ENCODE results near the gene KCNK16. TPM values are rescaled to one million over a fixed set of nuclear protein-coding genes. Genes with fewer than 3 reads are reported as not detected.

KCNK16 gene
- total RNA-seq, 3 donors from 2014 or later, result not detected

DNA sequence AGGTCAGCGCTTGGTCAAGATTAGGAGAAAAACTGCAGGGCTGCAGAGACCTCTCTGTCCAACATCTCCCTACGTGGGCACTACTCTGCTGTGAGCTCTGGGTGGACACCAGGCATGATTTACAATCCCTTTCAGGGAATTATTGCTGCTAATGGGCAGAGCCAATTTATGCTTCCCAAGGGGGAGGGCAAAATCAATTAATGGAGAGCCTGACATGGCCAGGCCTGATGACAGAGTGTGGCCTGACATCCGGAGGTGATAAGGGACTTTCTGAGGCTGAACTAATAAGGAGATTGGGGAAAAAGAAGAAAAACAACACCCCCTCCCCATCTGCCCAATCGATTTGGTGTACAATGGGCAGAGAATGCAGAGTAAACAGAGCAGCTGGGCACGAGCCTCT, 5.0 kb upstream of the KCNK16 start:
- DNase-seq (ENCODE audit: low spot score in 2 of 2), result no peak
- H3K4me1 ChIP-seq, result no peaks in the 10 kb centered on the region
- H3K27me3 ChIP-seq, result no peaks in the 10 kb centered on the region
- H3K4me3 ChIP-seq, result no peak overlapping the region
- H3K27ac ChIP-seq, result no peak overlapping the region
- H3K36me3 ChIP-seq, result no peaks in the 10 kb centered on the region
- intact Hi-C loops (cut with DNase I; ENCODE audit: low total_unique reads), result no loop called here
- no peak for TF ChIP-seq POLR2AphosphoS5 (IDR thresholded peaks at IDR 0.05)
- TF ChIP-seq, protein P1, sequence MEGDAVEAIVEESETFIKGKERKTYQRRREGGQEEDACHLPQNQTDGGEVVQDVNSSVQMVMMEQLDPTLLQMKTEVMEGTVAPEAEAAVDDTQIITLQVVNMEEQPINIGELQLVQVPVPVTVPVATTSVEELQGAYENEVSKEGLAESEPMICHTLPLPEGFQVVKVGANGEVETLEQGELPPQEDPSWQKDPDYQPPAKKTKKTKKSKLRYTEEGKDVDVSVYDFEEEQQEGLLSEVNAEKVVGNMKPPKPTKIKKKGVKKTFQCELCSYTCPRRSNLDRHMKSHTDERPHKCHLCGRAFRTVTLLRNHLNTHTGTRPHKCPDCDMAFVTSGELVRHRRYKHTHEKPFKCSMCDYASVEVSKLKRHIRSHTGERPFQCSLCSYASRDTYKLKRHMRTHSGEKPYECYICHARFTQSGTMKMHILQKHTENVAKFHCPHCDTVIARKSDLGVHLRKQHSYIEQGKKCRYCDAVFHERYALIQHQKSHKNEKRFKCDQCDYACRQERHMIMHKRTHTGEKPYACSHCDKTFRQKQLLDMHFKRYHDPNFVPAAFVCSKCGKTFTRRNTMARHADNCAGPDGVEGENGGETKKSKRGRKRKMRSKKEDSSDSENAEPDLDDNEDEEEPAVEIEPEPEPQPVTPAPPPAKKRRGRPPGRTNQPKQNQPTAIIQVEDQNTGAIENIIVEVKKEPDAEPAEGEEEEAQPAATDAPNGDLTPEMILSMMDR (IDR thresholded peaks at IDR 0.05), result no peak
- no peak for TF ChIP-seq POLR2A (IDR thresholded peaks at IDR 0.05)
- no peaks in the 10 kb centered on the region for H3K9me3 ChIP-seq

DNA sequence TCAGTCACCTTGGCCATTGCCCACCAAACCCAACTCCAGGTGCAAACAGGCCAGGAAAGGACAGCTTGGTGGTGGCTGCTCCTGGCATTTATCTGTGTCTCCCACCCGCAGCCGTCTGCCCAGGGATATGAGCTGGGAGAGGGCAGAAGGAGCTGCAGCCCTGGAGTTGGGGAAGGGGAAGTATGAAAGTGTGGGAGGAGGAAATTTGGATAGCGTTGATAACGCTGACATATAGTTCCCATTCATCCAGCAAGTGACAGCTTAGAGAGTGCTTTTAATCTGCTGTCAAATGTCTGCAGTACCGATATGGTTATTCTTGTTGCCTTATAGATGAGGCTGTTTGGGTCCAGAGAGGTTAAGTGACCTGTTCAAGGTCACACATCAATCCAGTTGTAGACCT, 741 bp downstream of the KCNK16 start:
- no peaks in the 10 kb centered on the region for H3K9me3 ChIP-seq
- intact Hi-C loops (cut with DNase I; ENCODE audit: low total_unique reads), result no loop called here
- H3K27ac ChIP-seq, result no peak overlapping the region
- H3K27me3 ChIP-seq, result no peaks in the 10 kb centered on the region
- H3K4me3 ChIP-seq, result no peak overlapping the region
- H3K36me3 ChIP-seq, result no peaks in the 10 kb centered on the region
- DNase-seq (ENCODE audit: low spot score in 2 of 2), result no peak
- no peaks in the 10 kb centered on the region for H3K4me1 ChIP-seq
- TF ChIP-seq POLR2A (IDR thresholded peaks at IDR 0.05) (no peak), POLR2AphosphoS5 (IDR thresholded peaks at IDR 0.05) (no peak)
- TF ChIP-seq, protein P1 (IDR thresholded peaks at IDR 0.05), result no peak

DNA sequence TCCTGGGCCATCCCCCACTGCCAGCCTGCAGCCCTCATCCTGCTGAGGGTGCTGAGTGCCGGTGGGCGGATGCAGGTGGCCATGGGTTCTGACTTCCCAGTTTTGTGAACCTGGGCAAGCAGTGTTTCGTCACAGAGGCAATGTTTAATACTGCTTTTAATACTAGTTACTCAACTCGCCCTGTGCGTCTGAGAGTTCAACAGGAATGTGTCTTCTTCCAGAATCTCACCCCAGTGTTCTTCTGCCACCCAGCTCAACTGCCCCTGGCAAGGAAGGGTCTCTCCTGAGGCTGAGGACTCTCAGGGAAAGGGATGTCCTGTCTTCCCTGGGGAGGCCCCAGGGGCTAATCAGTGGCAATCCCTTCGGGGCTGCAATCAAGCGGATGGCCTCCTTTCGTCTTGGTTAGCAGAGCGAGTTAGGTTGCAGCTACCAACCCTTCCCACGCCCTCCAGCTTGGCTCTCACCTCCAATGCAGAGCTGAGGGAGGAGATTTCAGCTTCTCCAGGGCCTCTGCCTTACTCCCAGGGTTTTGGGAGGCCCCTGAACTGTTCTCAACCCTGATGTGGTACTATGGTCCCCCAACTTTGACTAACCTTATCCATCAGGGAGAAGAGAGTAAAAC, 2.0 kb downstream of the KCNK16 start:
- no peak overlapping the region for H3K4me3 ChIP-seq
- no peak for DNase-seq (ENCODE audit: low spot score in 2 of 2)

GRCh38 chr6:39319621-39320362, 2.7 kb downstream of the KCNK16 start:
- no peak overlapping the region for H3K27ac ChIP-seq
- intact Hi-C loops (cut with DNase I; ENCODE audit: low total_unique reads), result loop anchor here (5.0 kb wide), 1 partner anchor 1067 kb away; no protein-coding TSS in a partner anchor
- H3K27me3 ChIP-seq, result peaks cover 0 to 3% of the 10 kb centered on the region in 2 donors
- H3K4me1 ChIP-seq, result no peaks in the 10 kb centered on the region
- no peaks in the 10 kb centered on the region for H3K36me3 ChIP-seq
- DNase-seq (ENCODE audit: low spot score in 2 of 2), result no peak
- no peak for TF ChIP-seq POLR2AphosphoS5 (IDR thresholded peaks at IDR 0.05)
- TF ChIP-seq POLR2A (IDR thresholded peaks at IDR 0.05), result no peak
- TF ChIP-seq, protein P1 (IDR thresholded peaks at IDR 0.05), result no peak
- no peak overlapping the region for H3K4me3 ChIP-seq
- no peaks in the 10 kb centered on the region for H3K9me3 ChIP-seq

More for the DNA sequence above, 2.0 kb downstream of the KCNK16 start:
- Histone ChIP-seq H3K9me3 (no peaks in the 10 kb centered on the region), H3K4me1 (no peaks in the 10 kb centered on the region), H3K36me3 (no peaks in the 10 kb centered on the region), H3K27ac (no peak overlapping the region), H3K27me3 (no peaks in the 10 kb centered on the region)
- TF ChIP-seq POLR2A (IDR thresholded peaks at IDR 0.05), result no peak
- no peak for TF ChIP-seq POLR2AphosphoS5 (IDR thresholded peaks at IDR 0.05)
- TF ChIP-seq, protein P1 (IDR thresholded peaks at IDR 0.05), result no peak
- intact Hi-C loops (cut with DNase I; ENCODE audit: low total_unique reads), result no loop called here

DNA sequence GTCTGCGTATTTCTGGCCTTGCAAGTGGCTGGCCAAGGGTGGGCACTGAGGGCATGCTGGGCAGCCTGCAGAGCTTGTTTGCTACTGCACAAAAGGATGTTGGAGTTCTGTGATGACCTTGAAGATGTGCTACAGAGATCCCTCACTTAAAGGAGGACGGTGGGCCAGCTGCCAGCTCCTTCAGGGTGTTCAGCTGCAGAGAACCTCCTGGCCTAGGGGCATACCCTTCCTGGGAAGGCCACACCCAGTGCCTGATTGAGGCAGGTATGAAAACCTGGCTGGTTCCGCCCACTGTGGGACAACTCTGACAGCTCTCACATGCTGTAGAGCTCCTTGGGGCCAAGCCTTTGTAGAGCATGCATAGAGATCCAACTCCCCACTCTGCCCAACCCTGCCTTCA, 5.2 kb downstream of the KCNK16 start:
- Histone ChIP-seq H3K27ac (no peak overlapping the region), H3K9me3 (no peaks in the 10 kb centered on the region), H3K4me1 (peaks cover 0 to 4% of the 10 kb centered on the region in 2 donors), H3K27me3 (peaks cover 0 to 29% of the 10 kb centered on the region in 2 donors), H3K36me3 (no peaks in the 10 kb centered on the region), H3K4me3 (no peak overlapping the region)
- TF ChIP-seq POLR2AphosphoS5 (IDR thresholded peaks at IDR 0.05) (no peak), POLR2A (IDR thresholded peaks at IDR 0.05) (no peak)
- TF ChIP-seq, protein P1 (IDR thresholded peaks at IDR 0.05), result no peak
- DNase-seq (ENCODE audit: low spot score in 2 of 2), result no peak
- intact Hi-C loops (cut with DNase I; ENCODE audit: low total_unique reads), result loop anchor here (5.0 kb wide), 1 partner anchor 1065 kb away; no protein-coding TSS in a partner anchor

Measured in breast epithelium (tissue), 4 donors.